CD4-positive, alpha-beta T cell (primary cell): ENCODE data around the gene COL13A1. TPM values are rescaled to one million over a fixed set of nuclear protein-coding genes. Genes with fewer than 3 reads are reported as not detected.

Source experiments
- ATAC-seq: fragments of 200-7000 bp; cut with Tn5 transposase; one replicate; pipeline ENCODE4 v1.10.0; 2022; ENCODE audit warnings: mild to moderate bottlenecking; ENCODE audit not compliant: poor library complexity
- CTCF ChIA-PET: fragments of 350-600 bp; sonication (Branson Sonifier 250); formaldehyde crosslinking; loops from one replicate; lab custom pipeline; 2021; ENCODE audit warnings: antibody characterized with exemption, inconsistent platforms; lab: Charles Lee
- POLR2A ChIA-PET: fragments of 350-600 bp; sonication (Branson Sonifier 250); formaldehyde crosslinking; loops from one replicate; lab custom pipeline; 2021; ENCODE audit warnings: antibody characterized with exemption, inconsistent platforms; lab: Charles Lee
- DNase-seq, 14 experiments: peaks; one replicate each; pipeline ENCODE4 v3.0.0-alpha.2; 2013 to 2020; ENCODE audit warnings: mixed read lengths in 2 of 14
- H3K27ac ChIP-seq, 2 donors: one replicate each; pipeline versions ENCODE4 v1.5.1 to v1.7.0; 2013; ENCODE audit warnings: low read length in 2 of 2, low read depth in 1 of 2, mild to moderate bottlenecking in 1 of 2
- H3K27me3 ChIP-seq, 2 experiments: 1 replicate in 1 of 2; 2 replicates in 1 of 2; pipeline versions ENCODE4 v1.6.1 to v1.7.0; 2013; ENCODE audit warnings: low read length in 2 of 2, control low read depth in 1 of 2, mild to moderate bottlenecking in 1 of 2, moderate library complexity in 1 of 2; ENCODE audit not compliant: insufficient read depth in 2 of 2, control insufficient read depth in 1 of 2
- H3K36me3 ChIP-seq: one replicate; pipeline ENCODE4 v1.6.1; 2013; ENCODE audit warnings: low read length, control low read depth; ENCODE audit not compliant: insufficient read depth
- H3K4me1 ChIP-seq: one replicate; pipeline ENCODE4 v1.6.1; 2013; ENCODE audit warnings: low read length, control low read depth; ENCODE audit not compliant: insufficient read depth
- H3K4me3 ChIP-seq: one replicate; pipeline ENCODE4 v1.5.1; 2013; ENCODE audit warnings: mild to moderate bottlenecking, low read length, moderate library complexity
- H3K9me3 ChIP-seq, 2 experiments: 1 replicate in 1 of 2; 2 replicates in 1 of 2; pipeline versions ENCODE4 v1.6.1 to v1.7.0; 2013; ENCODE audit warnings: low read length in 2 of 2, mild to moderate bottlenecking in 2 of 2, control low read depth in 1 of 2, moderate library complexity in 1 of 2; ENCODE audit not compliant: control insufficient read depth in 1 of 2, insufficient read depth in 1 of 2
- H3K27ac Mint-ChIP-seq: one replicate; pipeline ENCODE4 v1.8.0; 2020; ENCODE audit warnings: mixed read lengths
- H3K27me3 Mint-ChIP-seq: one replicate; pipeline ENCODE4 v1.8.0; 2021; ENCODE audit warnings: mixed read lengths
- H3K36me3 Mint-ChIP-seq: one replicate; pipeline ENCODE4 v1.8.0; 2021; ENCODE audit warnings: low read depth, mixed read lengths
- H3K4me1 Mint-ChIP-seq: one replicate; pipeline ENCODE4 v1.8.0; 2021; ENCODE audit warnings: low read depth, mixed read lengths
- H3K4me3 Mint-ChIP-seq: one replicate; pipeline ENCODE4 v1.8.0; 2020; ENCODE audit warnings: mild to moderate bottlenecking, mixed read lengths
- H3K9me3 Mint-ChIP-seq: one replicate; pipeline ENCODE4 v1.8.0; 2020; ENCODE audit warnings: mixed read lengths
- CTCF ChIP-seq: fragments of 200-600 bp; IDR thresholded peaks from one replicate; pipeline ENCODE4 v1.8.0; 2022; ENCODE audit warnings: antibody characterized with exemption, mild to moderate bottlenecking
- intact Hi-C, 2 experiments: fragments of 100-400 bp; cut with DNase I in 1 of 2; cut with micrococcal nuclease in 1 of 2; formaldehyde crosslinking; loops; one replicate each; pipeline versions ENCODE4 v1.15.1 to v1.9.0; 2023 to 2025; cut with DNase I, micrococcal nuclease
- total RNA-seq, 174 experiments: library from RNA in 2 of 174; stranded (reverse) in 2 of 174; gene quantifications; one replicate each; pipeline ENCODE4 v1.2.3 and lab custom pipeline; 2021 to 2026

The COL13A1 gene
- total RNA-seq, 2 experiments from 2014 or later = not detected

- Histone ChIP-seq H3K27ac (no peak overlapping the region), H3K9me3 (no peaks in the 10 kb centered on the region), H3K27me3 (peaks cover 4 to 7% of the 10 kb centered on the region in 2 experiments), H3K4me1 (no peaks in the 10 kb centered on the region), H3K4me3 (no peak overlapping the region), H3K36me3 (no peaks in the 10 kb centered on the region)
- H3K4me1 Mint-ChIP-seq = no peaks in the 10 kb centered on the region
- H3K9me3 Mint-ChIP-seq = no peaks in the 10 kb centered on the region
- no peak overlapping the region for H3K27ac Mint-ChIP-seq
- ChIA-PET POLR2A (no interaction called here), CTCF (no interaction called here)
- peaks cover 23% of the 10 kb centered on the region for H3K27me3 Mint-ChIP-seq
- intact Hi-C loops = no loop called here
- ATAC-seq (no peak), DNase-seq (no peak)
- H3K36me3 Mint-ChIP-seq = no peaks in the 10 kb centered on the region
- TF ChIP-seq CTCF = no peak
- no peak overlapping the region for H3K4me3 Mint-ChIP-seq
Measured at GRCh38 chr10:69881202-69881601, 79.5 kb downstream of the COL13A1 start.

GRCh38 chr10:69883310-69884023 is 81.8 kb downstream of the COL13A1 start:
- H3K27me3 ChIP-seq = peaks cover 4 to 7% of the 10 kb centered on the region in 2 experiments
- POLR2A ChIA-PET = no interaction called here
- Mint-ChIP-seq H3K4me3 (no peak overlapping the region), H3K36me3 (no peaks in the 10 kb centered on the region), H3K27me3 (peaks cover 23% of the 10 kb centered on the region), H3K27ac (no peak overlapping the region), H3K4me1 (no peaks in the 10 kb centered on the region), H3K9me3 (no peaks in the 10 kb centered on the region)
- no peak for DNase-seq
- ATAC-seq = no peak
- CTCF ChIA-PET = no interaction called here
- no peaks in the 10 kb centered on the region for H3K4me1 ChIP-seq
- TF ChIP-seq CTCF = no peak
- H3K27ac ChIP-seq = no peak overlapping the region
- H3K9me3 ChIP-seq = no peaks in the 10 kb centered on the region
- no peaks in the 10 kb centered on the region for H3K36me3 ChIP-seq
- no peak overlapping the region for H3K4me3 ChIP-seq
- intact Hi-C loops = no loop called here

GRCh38 chr10:69884024-69884367 is 82.3 kb downstream of the COL13A1 start:
- H3K27me3 Mint-ChIP-seq = peaks cover 21% of the 10 kb centered on the region
- H3K4me3 Mint-ChIP-seq = no peak overlapping the region
- H3K27me3 ChIP-seq = peaks cover 4 to 7% of the 10 kb centered on the region in 2 experiments
- H3K4me3 ChIP-seq = no peak overlapping the region
- TF ChIP-seq CTCF = no peak
- H3K27ac Mint-ChIP-seq = no peak overlapping the region
- no peaks in the 10 kb centered on the region for H3K9me3 ChIP-seq
- H3K36me3 ChIP-seq = no peaks in the 10 kb centered on the region
- no peaks in the 10 kb centered on the region for H3K4me1 Mint-ChIP-seq
- CTCF ChIA-PET = no interaction called here
- no peaks in the 10 kb centered on the region for H3K9me3 Mint-ChIP-seq
- intact Hi-C loops = no loop called here
- no peak for DNase-seq
- H3K27ac ChIP-seq = no peak overlapping the region
- no peaks in the 10 kb centered on the region for H3K4me1 ChIP-seq
- POLR2A ChIA-PET = no interaction called here
- no peaks in the 10 kb centered on the region for H3K36me3 Mint-ChIP-seq
- no peak for ATAC-seq
